Upper lobe of right lung (tissue), 1 donor: ENCODE measurements around the gene RERE. TPM values are rescaled to one million over a fixed set of nuclear protein-coding genes. Genes with fewer than 3 reads are reported as not detected.

ENCODE experiments used
- ATAC-seq: fragments of 200-7000 bp; cut with Tn5 transposase; one replicate; pipeline ENCODE4 v1.9.1; 2020; ENCODE audit warnings: mild to moderate bottlenecking, moderate library complexity
- DNase-seq: peaks from one replicate; pipeline ENCODE4 v3.0.0-alpha.2; 2020
- H3K27ac ChIP-seq: fragments of 200-600 bp; one replicate; pipeline ENCODE4 v1.8.0; 2022
- H3K27me3 ChIP-seq: fragments of 200-600 bp; one replicate; pipeline ENCODE4 v1.8.0; 2022; ENCODE audit warnings: mild to moderate bottlenecking
- H3K36me3 ChIP-seq: fragments of 200-600 bp; one replicate; pipeline ENCODE4 v1.8.0; 2022
- H3K4me1 ChIP-seq: fragments of 200-600 bp; one replicate; pipeline ENCODE4 v1.8.0; 2022
- H3K4me3 ChIP-seq: fragments of 200-600 bp; one replicate; pipeline ENCODE4 v1.8.0; 2022; ENCODE audit warnings: mild to moderate bottlenecking
- H3K9me3 ChIP-seq: fragments of 200-600 bp; one replicate; pipeline ENCODE4 v1.8.0; 2022
- CTCF ChIP-seq: fragments of 200-600 bp; IDR thresholded peaks from one replicate; pipeline ENCODE4 v1.8.0; 2022; ENCODE audit warnings: antibody characterized with exemption
- intact Hi-C: fragments of 100-400 bp; cut with DNase I; formaldehyde crosslinking; loops from one replicate; pipeline ENCODE4 v1.11.0; 2022
- total RNA-seq: library from RNA; stranded (reverse); fragmentation: NEBNext Ultra II Directional; extraction: Animal tissue kit (Norgen Biotek cat#: 25700); gene quantifications from one replicate; pipeline ENCODE4 v1.2.1, GENCODE V29; 2021
- donor health status: DM: no; HTN: yes; CAD: no; lungs with severe emphysema.

RERE gene
- total RNA-seq, 1 donor from 2014 or later, result 99.6 TPM

- H3K4me1 ChIP-seq, result peaks cover 17% of the 10 kb centered on the region
- H3K27ac ChIP-seq, result no peak overlapping the region
- no peaks in the 10 kb centered on the region for H3K9me3 ChIP-seq
- DNase-seq, result no peak
- H3K27me3 ChIP-seq, result no peaks in the 10 kb centered on the region
- no peak overlapping the region for H3K4me3 ChIP-seq
- TF ChIP-seq CTCF, result no peak
- no peak for ATAC-seq
- intact Hi-C loops, result no loop called here
- H3K36me3 ChIP-seq, result no peaks in the 10 kb centered on the region
Measured at GRCh38 chr1:8810987-8811386, 6.5 kb downstream of the RERE start.

- no peaks in the 10 kb centered on the region for H3K36me3 ChIP-seq
Measured at GRCh38 chr1:8809342-8809736, 8.1 kb downstream of the RERE start.

GRCh38 chr1:8807004-8807403, 10.4 kb downstream of the RERE start:
- no peaks in the 10 kb centered on the region for H3K4me1 ChIP-seq
- no peak overlapping the region for H3K4me3 ChIP-seq
- no peaks in the 10 kb centered on the region for H3K27me3 ChIP-seq
- H3K27ac ChIP-seq, result no peak overlapping the region
- intact Hi-C loops, result no loop called here
- DNase-seq (no peak), ATAC-seq (no peak)
- H3K36me3 ChIP-seq, result no peaks in the 10 kb centered on the region
- TF ChIP-seq CTCF, result no peak
- H3K9me3 ChIP-seq, result no peaks in the 10 kb centered on the region

More at GRCh38 chr1:8809342-8809736, 8.1 kb downstream of the RERE start:
- H3K4me3 ChIP-seq, result no peak overlapping the region
- no peaks in the 10 kb centered on the region for H3K27me3 ChIP-seq
- TF ChIP-seq CTCF, result no peak
- ATAC-seq, result no peak
- intact Hi-C loops, result no loop called here
- H3K4me1 ChIP-seq, result peaks cover 2% of the 10 kb centered on the region
- no peak overlapping the region for H3K27ac ChIP-seq
- no peak for DNase-seq
- H3K9me3 ChIP-seq, result no peaks in the 10 kb centered on the region

GRCh38 chr1:8800416-8800815, 17.0 kb downstream of the RERE start:
- ATAC-seq, result peak; percentile 78
- TF ChIP-seq CTCF, result no peak
- Histone ChIP-seq H3K9me3 (no peaks in the 10 kb centered on the region), H3K4me3 (no peak overlapping the region), H3K4me1 (no peaks in the 10 kb centered on the region), H3K27me3 (no peaks in the 10 kb centered on the region), H3K36me3 (no peaks in the 10 kb centered on the region), H3K27ac (no peak overlapping the region)
- peak; percentile 68 for DNase-seq
- intact Hi-C loops, result no loop called here

GRCh38 chr1:8797216-8797615, 20.2 kb downstream of the RERE start:
- H3K9me3 ChIP-seq, result no peaks in the 10 kb centered on the region
- no peak for DNase-seq
- H3K4me3 ChIP-seq, result no peak overlapping the region
- no peak for ATAC-seq
- no peaks in the 10 kb centered on the region for H3K27me3 ChIP-seq
- intact Hi-C loops, result no loop called here
- H3K27ac ChIP-seq, result no peak overlapping the region
- no peak for TF ChIP-seq CTCF
- H3K36me3 ChIP-seq, result no peaks in the 10 kb centered on the region
- H3K4me1 ChIP-seq, result no peaks in the 10 kb centered on the region

- TF ChIP-seq CTCF, result no peak
- intact Hi-C loops, result no loop called here
- no peaks in the 10 kb centered on the region for H3K4me1 ChIP-seq
- H3K36me3 ChIP-seq, result no peaks in the 10 kb centered on the region
- no peak for DNase-seq
- H3K27ac ChIP-seq, result no peak overlapping the region
- ATAC-seq, result no peak
- no peaks in the 10 kb centered on the region for H3K9me3 ChIP-seq
- no peaks in the 10 kb centered on the region for H3K27me3 ChIP-seq
- no peak overlapping the region for H3K4me3 ChIP-seq
Measured at GRCh38 chr1:8796812-8797211, 20.6 kb downstream of the RERE start.
